ENCODE measurements around the gene RPL37. TPM values are rescaled to one million over a fixed set of nuclear protein-coding genes. Genes with fewer than 3 reads are reported as not detected.
"Not testable (repeated sequence)": the region's sequence is repeated elsewhere in the genome, so short reads cannot be mapped to it uniquely, and the experiment has no call there.

The RPL37 gene
- total and polyA plus RNA-seq, 2 donors from 2014 or later = 919 to 2,564 TPM

GRCh38 chr5:40791715-40792139, 43.3 kb downstream of the RPL37 start:
- Histone ChIP-seq H3K27me3 (ENCODE audit: control insufficient read depth, insufficient read depth, low read length) (no peaks in the 10 kb centered on the region), H3K27ac (ENCODE audit: low read depth in 2 of 2, low read length in 2 of 2) (no peak overlapping the region), H3K9me3 (ENCODE audit: control insufficient read depth in 2 of 3, insufficient read depth in 1 of 3, low read length in 3 of 3) (no peaks in the 10 kb centered on the region), H3K4me1 (ENCODE audit: control insufficient read depth in 2 of 3, insufficient read depth in 2 of 3, low read depth in 1 of 3, low read length in 3 of 3) (peaks cover 0 to 8% (median 0%) of the 10 kb centered on the region in 3 donors), H3K9ac (ENCODE audit: low read length in 3 of 3) (no peak overlapping the region), H3K4me3 (ENCODE audit: low read length in 3 of 3) (no peak overlapping the region), H3K36me3 (ENCODE audit: control insufficient read depth in 2 of 3, insufficient read depth in 3 of 3, low read length in 3 of 3) (peaks cover 0 to 2% (median 0%) of the 10 kb centered on the region in 3 donors)
- intact Hi-C loops (cut with DNase I) = no loop called here
- FAIRE-seq (no peak), DNase-seq (no peak)
- TF ChIP-seq CTCF (IDR thresholded peaks at IDR 0.05; ENCODE audit: borderline replicate concordance, extremely low read depth, insufficient read depth) = no peak

- FAIRE-seq = no peak
- no peak overlapping the region for H3K9ac ChIP-seq (ENCODE audit: low read length in 3 of 3)
Measured at GRCh38 chr5:40790947-40791593, 44.0 kb downstream of the RPL37 start.

GRCh38 chr5:40788941-40789340, 46.1 kb downstream of the RPL37 start:
- H3K9ac ChIP-seq (ENCODE audit: low read length in 3 of 3); H3K9me3 ChIP-seq (ENCODE audit: control insufficient read depth in 2 of 3, insufficient read depth in 1 of 3, low read length in 3 of 3); H3K36me3 ChIP-seq (ENCODE audit: control insufficient read depth in 2 of 3, insufficient read depth in 3 of 3, low read length in 3 of 3); H3K27me3 ChIP-seq (ENCODE audit: control insufficient read depth, insufficient read depth, low read length); DNase-seq; H3K27ac ChIP-seq (ENCODE audit: low read depth in 2 of 2, low read length in 2 of 2); H3K4me3 ChIP-seq (ENCODE audit: low read length in 3 of 3); FAIRE-seq; intact Hi-C loops (cut with DNase I): not testable (repeated sequence)
- peaks cover 0 to 17% (median 0%) of the 10 kb centered on the region in 3 donors for H3K4me1 ChIP-seq (ENCODE audit: control insufficient read depth in 2 of 3, insufficient read depth in 2 of 3, low read depth in 1 of 3, low read length in 3 of 3)

More at GRCh38 chr5:40790947-40791593, 44.0 kb downstream of the RPL37 start:
- no peak for TF ChIP-seq CTCF (IDR thresholded peaks at IDR 0.05; ENCODE audit: borderline replicate concordance, extremely low read depth, insufficient read depth)
- peaks cover 0 to 2% (median 0%) of the 10 kb centered on the region in 3 donors for H3K36me3 ChIP-seq (ENCODE audit: control insufficient read depth in 2 of 3, insufficient read depth in 3 of 3, low read length in 3 of 3)
- no peak for DNase-seq
- H3K4me3 ChIP-seq (ENCODE audit: low read length in 3 of 3) = no peak overlapping the region
- intact Hi-C loops (cut with DNase I) = no loop called here
- no peaks in the 10 kb centered on the region for H3K9me3 ChIP-seq (ENCODE audit: control insufficient read depth in 2 of 3, insufficient read depth in 1 of 3, low read length in 3 of 3)
- no peaks in the 10 kb centered on the region for H3K27me3 ChIP-seq (ENCODE audit: control insufficient read depth, insufficient read depth, low read length)
- peaks cover 0 to 8% (median 0%) of the 10 kb centered on the region in 3 donors for H3K4me1 ChIP-seq (ENCODE audit: control insufficient read depth in 2 of 3, insufficient read depth in 2 of 3, low read depth in 1 of 3, low read length in 3 of 3)
- H3K27ac ChIP-seq (ENCODE audit: low read depth in 2 of 2, low read length in 2 of 2) = no peak overlapping the region

- TF ChIP-seq CTCF (IDR thresholded peaks at IDR 0.05; ENCODE audit: borderline replicate concordance, extremely low read depth, insufficient read depth) = no peak
- Histone ChIP-seq H3K9me3 (ENCODE audit: control insufficient read depth in 2 of 3, insufficient read depth in 1 of 3, low read length in 3 of 3) (no peaks in the 10 kb centered on the region), H3K27me3 (ENCODE audit: control insufficient read depth, insufficient read depth, low read length) (no peaks in the 10 kb centered on the region), H3K9ac (ENCODE audit: low read length in 3 of 3) (no peak overlapping the region), H3K4me1 (ENCODE audit: control insufficient read depth in 2 of 3, insufficient read depth in 2 of 3, low read depth in 1 of 3, low read length in 3 of 3) (peaks cover 0 to 19% (median 0%) of the 10 kb centered on the region in 3 donors), H3K4me3 (ENCODE audit: low read length in 3 of 3) (no peak overlapping the region), H3K27ac (ENCODE audit: low read depth in 2 of 2, low read length in 2 of 2) (no peak overlapping the region), H3K36me3 (ENCODE audit: control insufficient read depth in 2 of 3, insufficient read depth in 3 of 3, low read length in 3 of 3) (peaks cover 0 to 2% (median 0%) of the 10 kb centered on the region in 3 donors)
- intact Hi-C loops (cut with DNase I) = no loop called here
- FAIRE-seq = no peak
- DNase-seq = no peak
Measured at GRCh38 chr5:40787986-40788385, 47.0 kb downstream of the RPL37 start.

GRCh38 chr5:40786664-40787063, 48.4 kb downstream of the RPL37 start:
- H3K4me3 ChIP-seq (ENCODE audit: low read length in 3 of 3); H3K36me3 ChIP-seq (ENCODE audit: control insufficient read depth in 2 of 3, insufficient read depth in 3 of 3, low read length in 3 of 3); H3K27ac ChIP-seq (ENCODE audit: low read depth in 2 of 2, low read length in 2 of 2); H3K9me3 ChIP-seq (ENCODE audit: control insufficient read depth in 2 of 3, insufficient read depth in 1 of 3, low read length in 3 of 3); H3K27me3 ChIP-seq (ENCODE audit: control insufficient read depth, insufficient read depth, low read length); H3K9ac ChIP-seq (ENCODE audit: low read length in 3 of 3); FAIRE-seq; intact Hi-C loops (cut with DNase I); DNase-seq: not testable (repeated sequence)
- H3K4me1 ChIP-seq (ENCODE audit: control insufficient read depth in 2 of 3, insufficient read depth in 2 of 3, low read depth in 1 of 3, low read length in 3 of 3) = peaks cover 0 to 24% (median 0%) of the 10 kb centered on the region in 3 donors

All from kidney (tissue), 14 donors.